HG02798 (cell line): Measurements from ENCODE around the gene CEP104.
"Not testable (repeated sequence)": the region's sequence is repeated elsewhere in the genome, so short reads cannot be mapped to it uniquely, and the experiment has no call there.

Source experiments
- ATAC-seq: cut with Tn5 transposase; IDR thresholded peaks from one replicate; pipeline ENCODE4 v1.9.1; 2021; ENCODE audit warnings: mild to moderate bottlenecking; ENCODE audit not compliant: unreplicated experiment, poor library complexity

Gene CEP104

DNA sequence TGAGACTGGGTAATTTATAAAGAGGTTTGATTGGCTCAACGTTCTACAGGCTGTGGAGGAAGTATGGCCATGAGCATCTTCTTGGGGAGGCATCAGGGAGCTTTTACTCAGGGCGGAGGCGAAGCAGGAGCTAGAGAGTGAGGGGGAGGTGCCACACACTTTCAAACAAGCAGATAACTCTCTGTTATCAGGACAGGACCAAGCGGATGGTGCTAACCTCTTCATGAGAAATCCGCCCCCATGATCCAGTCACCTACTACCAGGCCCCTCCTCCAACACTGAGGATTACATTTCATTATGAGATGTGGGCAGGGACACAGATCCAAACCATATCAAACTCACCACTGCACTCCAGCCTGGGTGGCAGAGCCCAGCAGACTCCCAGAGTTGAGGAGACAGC lies 49.2 kb downstream of the CEP104 start:
- no peak for ATAC-seq

- no peak for ATAC-seq
Measured at GRCh38 chr1:3805038-3805437, 52.0 kb downstream of the CEP104 start.

- ATAC-seq: not testable (repeated sequence)
Measured at GRCh38 chr1:3804627-3804944, 52.4 kb downstream of the CEP104 start.

DNA sequence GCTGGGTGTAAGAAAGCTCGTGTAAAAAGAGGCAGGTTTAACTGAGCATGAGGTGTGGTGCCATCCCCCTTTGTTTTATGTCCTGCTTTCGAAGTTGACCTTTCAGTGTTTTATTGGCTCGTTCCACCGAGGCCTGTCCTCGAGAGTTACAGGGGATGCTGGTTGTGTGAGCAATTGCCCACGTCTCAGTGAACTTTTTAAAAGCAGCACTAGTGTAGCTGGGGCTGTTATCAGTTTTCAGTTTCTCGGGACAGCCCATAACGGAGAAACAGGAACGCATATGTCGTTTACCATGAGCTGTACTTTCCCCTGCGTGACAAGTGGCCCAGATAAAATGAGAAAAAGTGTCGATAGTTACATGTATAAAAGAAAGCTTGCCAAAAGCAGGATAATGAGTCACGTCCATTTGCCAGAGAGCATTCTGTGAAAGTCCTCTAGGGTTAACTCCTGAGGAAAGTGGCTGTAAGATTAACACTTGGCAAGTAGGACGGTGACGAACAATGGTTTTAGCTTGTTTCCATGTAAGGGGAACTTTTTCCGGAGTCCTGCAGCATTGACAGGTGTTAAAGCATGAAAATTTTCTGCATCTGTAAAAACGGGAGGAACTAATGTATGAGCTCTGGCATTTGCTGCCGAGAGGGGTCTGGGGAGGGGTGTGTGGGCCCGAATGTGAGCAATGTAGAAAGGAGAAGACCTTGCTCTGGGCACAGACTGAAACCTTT lies 52.9 kb downstream of the CEP104 start:
- ATAC-seq: no peak

GRCh38 chr1:3800795-3801194 lies 56.2 kb downstream of the CEP104 start:
- ATAC-seq: not testable (repeated sequence)

GRCh38 chr1:3799976-3800685 lies 56.9 kb downstream of the CEP104 start:
- no peak for ATAC-seq

DNA sequence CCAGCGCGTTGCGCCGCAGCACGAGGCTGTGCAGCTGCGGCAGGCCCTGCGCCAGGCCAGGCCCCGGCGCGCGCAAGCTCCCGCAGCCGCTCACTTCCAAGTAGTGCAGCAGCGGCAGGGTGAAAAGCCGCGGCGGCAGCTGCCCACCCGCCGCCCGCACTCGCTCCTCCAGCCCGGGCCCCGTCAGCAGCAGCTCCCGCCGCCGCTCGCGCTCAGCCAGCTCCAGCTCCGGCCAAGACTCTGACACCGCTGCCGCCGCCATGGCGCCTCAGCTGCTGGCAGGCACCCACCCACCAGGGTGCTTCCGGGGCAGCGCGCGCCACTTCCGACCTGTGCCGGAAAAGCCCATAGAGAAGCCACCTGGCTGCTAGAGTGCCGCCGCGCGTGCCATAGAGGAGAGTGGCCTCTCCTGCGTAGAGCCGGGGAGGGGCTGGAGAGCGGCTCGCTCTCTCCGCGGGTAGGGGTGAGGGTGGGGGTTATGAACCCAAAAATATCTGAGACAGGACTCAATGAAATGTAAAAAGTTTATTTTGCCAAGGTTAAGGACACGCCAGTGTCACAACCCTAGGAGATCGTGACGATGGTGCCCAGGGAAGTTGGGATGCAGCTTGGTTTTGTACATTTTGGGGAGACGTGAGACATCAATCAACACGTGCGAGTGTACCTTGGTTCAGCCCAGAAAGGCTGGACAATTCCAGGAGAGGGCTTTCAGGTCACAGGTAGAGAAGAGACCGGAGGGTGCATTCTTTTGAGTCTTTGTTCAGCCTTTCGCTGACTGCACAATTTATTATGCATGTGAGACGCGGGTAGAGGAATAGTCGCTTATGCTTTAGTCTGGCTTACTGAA lies 60.6 kb downstream of the CEP104 start, which contains the start of gene LRRC47:
TSS of gene LRRC47 (minus strand) at position 284 of the 847 bp plus-strand sequence. CDS start at position 262, 22 bp downstream.
- peak; percentile 97 for ATAC-seq

DNA sequence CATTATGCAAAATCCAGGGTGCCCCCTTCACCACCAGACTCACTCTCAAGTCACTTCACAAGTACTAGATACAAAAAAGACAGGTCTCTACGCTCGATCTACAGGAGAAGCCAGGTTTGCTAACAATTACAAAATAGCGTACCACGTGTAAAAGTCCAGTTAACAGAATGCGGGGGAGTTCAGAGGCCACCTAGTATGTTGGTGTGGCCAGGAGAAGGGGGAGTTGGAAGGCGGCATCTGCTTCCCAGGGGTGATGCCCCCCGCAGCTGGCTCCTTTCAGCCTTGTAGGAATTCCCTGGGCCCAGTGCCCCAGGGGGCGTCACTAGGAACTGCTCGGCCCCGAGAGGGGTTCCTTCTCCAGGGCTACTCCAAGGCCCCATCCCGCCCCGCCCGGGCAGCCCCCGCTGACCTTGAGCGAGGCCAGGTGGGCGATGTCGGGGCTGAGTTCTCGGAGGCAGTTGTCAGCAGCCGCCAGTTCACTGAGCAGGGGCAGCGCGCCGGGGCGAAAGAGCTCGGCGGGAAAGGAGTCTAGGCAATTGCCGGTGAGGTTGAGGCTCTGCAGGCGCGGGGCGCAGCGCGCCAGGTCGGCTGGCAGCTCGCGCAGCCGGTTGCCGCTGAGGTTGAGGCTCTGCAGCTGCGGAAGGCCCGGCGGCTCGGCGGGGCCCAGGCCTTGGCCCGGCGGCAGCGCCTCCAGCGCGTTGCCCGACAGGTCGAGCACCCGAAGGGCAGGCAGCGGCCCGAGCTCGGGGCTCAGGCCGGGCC lies 61.4 kb downstream of the CEP104 start:
- peak; percentile 1 for ATAC-seq

GRCh38 chr1:3790952-3791351 lies 66.1 kb downstream of the CEP104 start:
- ATAC-seq: no peak

DNA sequence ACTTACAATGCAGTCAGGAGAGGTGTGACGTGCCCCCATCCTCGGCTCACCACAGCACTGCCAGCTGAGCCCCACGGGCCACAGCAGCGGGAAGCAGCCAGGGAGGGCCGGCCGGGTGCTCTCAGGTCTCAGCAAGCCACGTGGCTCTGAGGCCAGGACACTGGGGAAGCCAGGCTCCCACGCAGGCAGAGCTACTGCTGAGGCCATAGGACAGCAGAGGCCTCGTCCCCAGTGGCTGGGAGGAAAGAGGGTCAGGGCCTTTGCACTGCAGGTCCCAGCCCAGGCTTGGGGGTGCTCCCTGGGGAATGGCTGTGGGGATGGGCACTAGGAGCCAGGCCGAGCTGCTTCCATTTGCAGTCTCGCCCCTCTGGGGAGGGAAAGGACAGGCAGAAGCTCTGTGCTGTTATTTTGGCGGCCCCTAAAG lies 66.5 kb downstream of the CEP104 start:
- no peak for ATAC-seq

GRCh38 chr1:3789421-3790300 lies 67.3 kb downstream of the CEP104 start:
- ATAC-seq: no peak

DNA sequence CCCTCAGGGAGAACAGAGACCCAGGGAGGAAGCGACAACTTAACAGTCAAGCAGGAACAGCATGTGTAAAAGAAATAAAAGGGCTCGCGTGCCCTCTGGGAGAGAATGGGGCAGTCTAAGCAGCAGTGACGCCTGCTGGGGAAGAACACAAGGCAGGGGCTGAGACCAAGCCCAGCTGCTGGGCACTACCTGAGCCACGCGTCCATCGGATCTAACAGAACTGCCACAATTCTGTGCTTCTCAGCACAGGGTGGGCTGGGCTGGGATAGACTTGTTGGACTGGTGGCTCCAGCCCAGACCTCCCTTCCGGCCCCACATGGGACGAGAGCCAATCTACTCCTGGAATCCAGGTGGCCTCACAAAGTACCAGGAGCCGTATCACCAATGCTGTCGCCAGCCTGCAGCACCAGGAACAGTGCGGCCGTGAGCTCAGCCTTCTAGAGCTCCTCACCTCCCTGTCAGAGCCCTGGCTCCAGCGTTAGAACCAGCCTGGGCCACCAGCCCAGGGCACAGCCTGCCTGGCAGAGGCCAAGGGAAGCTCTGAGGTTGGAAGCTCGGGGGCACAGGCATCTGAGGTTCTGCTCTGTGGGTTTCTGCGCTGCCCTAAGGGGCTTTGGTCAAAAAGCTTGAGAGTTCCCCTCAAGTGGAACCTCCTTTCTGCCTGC lies 68.1 kb downstream of the CEP104 start:
- no peak for ATAC-seq

DNA sequence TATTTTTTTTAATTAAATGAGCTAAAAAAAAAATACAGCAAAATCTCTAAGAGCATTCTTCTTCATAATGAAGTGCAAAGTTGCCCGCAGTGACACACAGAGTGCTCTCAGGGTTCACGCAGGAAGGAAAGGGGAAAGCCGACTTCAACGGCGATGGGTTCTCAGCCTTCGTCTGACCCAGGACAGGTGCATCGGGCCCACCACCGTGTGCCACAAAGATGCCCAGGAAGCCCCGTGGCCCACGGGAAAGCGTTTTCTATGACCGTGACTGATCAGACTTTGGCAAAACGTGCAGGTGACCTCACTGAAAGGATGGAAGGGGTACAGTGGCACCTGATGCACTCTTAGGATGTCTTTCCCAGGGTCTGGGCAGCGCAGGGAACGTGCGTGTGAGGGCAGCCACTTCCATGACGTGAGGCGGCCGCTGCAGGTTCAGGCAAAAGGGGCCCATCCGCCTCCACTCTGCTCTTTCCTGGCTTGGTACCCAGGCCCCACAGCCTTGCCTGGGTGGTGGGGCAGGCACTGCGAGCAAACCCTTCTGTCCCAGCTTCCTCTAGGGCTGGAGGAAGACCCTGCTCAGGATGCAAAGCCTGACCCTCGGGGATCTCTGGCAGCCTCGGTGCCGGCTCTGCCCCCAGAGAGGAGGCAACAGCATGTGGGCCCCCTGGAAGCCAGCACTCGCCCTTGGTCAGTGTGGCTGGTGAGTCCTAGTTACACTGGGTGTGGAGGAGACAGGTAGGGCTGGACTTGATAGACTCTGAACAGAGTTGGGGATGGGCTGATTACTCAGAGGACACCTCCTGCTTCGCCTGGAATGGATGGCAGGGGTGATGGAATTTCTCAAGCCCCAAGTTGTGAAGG lies 69.0 kb downstream of the CEP104 start:
- ATAC-seq: peak; percentile 23

- ATAC-seq: peak; percentile 57
Measured at GRCh38 chr1:3787349-3787715, 69.7 kb downstream of the CEP104 start.

DNA sequence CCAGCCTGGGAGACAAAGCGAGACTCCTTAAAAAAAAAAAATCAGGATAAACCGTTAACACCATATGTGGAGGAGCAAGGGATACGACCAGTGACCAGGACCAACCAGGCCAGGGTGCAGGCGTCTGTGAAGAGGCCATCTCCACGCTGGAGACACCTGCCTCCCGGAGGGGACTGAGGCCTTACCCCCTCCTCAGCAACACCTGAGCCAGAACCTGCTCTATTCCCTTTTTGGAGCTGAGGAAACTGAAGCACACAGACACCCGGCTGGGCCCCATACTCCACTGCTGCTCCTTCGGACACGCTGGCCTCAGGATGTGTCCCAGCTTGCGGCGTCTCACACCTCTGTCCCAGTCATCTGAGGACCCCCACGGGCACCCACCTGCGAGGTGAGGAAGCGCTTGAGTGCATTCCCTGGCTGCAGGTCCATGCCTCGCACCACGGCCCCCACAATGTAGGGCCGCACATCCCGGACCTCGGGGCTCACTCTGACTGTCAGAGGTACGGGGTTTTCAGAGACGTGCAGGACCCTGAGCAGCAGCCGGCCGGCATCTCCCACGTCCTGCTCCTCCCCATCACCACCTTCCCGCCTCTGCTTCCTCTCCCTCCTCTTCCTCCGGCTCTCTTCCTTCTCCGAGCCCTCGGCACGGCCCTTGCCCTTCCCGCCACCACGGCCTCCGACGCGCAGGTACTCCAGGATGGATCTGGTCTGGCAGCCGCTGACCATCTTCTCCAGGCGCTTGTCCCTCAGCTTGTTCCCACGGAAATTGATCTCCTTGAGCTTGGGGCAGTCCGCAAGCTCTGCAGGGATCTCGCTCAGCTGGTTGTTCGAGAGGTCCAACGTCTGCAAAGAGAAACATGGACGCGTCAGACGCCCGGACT lies 70.3 kb downstream of the CEP104 start:
- no peak for ATAC-seq

DNA sequence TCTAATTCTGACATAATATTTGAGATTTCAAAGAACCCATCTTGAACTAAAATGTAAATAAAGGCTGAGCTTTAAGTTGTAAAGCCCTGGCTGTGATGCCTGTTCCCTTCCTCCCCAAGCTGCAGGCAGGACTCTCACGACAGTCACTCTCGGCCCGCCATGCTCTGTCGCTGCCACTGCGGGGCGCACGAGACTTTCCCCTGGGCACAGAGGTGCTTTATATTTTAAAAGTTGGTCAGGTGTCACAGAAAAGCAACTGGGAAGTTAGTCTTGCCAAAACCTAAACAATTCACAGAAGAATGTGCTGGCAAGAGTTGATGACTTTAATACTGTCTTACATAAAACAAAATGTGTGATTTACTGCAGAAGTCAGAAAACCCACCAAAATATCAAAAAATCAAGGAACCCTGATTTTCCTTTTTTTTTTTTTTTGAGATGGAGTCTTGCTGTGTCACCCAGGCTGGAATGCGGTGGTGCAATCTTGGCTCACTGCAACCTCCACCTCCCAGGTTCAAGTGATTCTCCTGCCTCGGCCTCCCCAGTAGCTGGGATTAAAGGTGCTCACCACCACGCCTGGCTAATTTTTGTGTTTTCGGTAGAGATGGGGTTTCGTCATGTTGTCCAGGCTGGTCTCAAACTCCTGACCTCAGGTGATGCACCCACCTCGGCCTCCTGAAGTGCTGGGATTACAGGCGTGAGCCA lies 71.4 kb downstream of the CEP104 start:
- no peak for ATAC-seq
